GDM1 (cell line): Measurements from ENCODE around the gene LPP.
"Not testable (repeated sequence)": the region's sequence is repeated elsewhere in the genome, so short reads cannot be mapped to it uniquely, and the experiment has no call there.

Experiments used
- DNase-seq: peaks from one replicate; lab custom pipeline; 2025; lab: John Stamatoyannopoulos, UW

The LPP gene

DNA sequence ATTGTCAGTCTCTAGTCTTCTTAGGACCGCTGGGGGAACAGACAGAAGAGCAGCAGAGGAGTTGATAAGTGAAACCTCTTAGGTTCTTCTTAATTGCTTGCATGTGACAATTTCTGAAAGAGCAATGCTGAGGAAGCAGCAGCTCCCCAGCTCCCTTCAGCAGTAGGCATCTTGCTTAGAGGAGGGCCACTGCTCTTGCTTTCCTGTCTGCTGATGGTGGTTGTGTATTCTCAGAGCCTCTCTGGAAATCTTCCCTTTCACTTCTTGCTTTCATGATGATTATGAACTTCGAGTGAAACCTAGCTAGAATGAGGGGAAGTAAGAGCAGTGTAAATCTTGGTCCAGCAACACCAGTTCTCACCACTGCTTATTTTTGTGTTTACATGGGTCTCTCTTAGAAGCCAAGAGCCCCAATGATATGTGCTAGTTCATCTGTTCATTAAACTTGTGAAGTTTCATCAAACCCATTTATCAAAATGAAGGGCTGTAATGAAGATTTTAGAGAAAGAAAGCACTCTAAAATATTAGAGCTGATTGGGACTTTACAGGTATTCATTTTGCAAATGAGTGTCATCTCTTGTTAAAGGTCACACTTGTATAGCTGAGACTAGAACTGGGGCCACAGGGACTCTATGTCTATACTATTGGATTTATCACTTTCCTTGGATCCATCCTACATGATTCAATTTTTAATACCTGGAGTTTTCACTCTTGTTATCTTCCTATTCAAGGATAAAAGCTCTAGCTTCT is 246.7 kb downstream of the LPP start:
- DNase-seq: no peak

DNA sequence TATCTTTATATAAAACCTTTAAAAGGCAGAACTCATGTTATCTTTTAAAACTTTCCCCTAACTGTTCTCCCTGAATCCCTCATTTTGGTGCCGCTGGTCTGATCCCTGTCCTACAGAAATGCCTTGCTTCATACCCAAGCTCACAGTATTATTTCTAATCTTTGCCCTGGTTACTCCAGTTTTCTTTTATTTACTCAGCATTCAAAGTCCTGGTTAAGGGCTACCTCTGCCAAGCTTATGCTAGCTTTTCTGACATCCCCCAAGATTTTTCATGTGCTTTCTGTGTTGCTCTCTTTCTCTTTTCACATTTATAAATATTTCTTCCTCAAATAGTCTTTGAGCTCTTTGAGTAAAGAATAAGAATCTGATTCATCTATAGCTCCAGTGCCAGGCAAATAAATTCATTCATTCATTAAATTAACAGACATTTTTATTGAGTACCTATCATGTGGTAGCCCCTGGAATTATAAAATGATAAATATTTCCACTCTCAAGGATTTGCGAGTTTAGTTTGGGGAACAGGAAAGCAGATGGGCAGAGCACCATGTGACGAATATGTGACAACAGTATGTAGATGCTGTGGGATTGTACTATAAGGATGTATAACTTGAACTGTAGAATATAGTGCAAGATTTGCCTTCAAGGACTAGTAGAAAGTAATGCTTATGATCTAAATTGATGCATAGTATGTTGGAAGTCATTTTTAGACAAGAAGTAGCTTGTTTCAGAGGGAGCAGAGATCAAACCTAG is 247.5 kb downstream of the LPP start:
- DNase-seq: no peak

DNA sequence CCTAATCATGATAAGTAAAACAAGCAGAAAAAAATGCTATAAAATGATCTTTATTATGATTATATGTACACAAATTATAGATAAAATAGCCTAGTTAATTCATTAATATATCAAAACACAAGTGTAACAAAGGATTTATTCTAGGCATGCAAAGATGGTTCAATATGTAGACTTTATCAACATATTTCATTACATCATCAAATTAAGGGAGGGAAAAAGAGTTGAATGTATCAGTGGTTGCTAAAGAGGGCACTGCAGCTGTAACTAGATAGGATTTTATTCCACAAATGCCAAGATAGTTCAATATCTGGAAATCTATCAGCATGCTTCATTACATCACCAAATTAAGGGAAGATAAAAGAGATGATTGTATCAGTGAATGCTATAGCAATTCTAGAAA is 248.3 kb downstream of the LPP start:
- DNase-seq: no peak

DNA sequence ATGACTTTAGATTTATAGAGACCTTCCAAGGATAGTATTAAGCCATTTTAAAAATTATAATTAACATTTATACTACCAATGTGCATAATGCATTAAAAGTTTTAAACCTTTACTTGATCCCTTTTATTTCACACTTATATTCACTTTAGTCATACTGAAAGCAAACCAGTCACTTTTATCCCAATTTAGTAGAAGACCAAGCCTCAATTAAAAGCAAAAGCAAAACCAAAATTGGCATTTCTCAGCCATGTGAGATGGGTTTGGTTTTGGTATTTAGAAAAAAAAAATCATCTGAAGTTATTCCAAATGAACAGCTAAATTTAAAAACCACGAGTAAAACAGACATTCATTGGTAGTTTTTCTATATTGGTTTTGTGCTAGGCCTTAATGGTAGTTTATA is 249.4 kb downstream of the LPP start:
- DNase-seq: no peak

DNA sequence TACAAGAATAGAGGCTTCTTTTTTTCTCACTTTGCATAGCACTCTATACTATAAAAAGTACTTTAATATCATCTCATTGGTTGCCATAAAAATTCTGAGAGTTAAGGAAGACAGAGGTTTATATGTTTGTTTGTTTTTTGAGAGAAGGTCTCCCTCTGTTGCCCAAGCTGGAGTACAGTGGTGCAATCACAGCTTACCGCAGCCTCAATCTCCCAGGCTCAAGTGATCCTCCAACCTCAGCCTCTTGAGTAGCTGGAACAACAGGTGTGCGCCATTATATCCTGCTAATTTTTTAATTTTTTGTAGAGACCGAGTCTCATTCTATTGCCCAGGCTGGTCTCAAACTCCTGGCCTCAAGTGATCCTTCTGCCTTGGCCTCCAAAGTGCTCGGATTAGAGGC is 250.2 kb downstream of the LPP start:
- no peak for DNase-seq

DNA sequence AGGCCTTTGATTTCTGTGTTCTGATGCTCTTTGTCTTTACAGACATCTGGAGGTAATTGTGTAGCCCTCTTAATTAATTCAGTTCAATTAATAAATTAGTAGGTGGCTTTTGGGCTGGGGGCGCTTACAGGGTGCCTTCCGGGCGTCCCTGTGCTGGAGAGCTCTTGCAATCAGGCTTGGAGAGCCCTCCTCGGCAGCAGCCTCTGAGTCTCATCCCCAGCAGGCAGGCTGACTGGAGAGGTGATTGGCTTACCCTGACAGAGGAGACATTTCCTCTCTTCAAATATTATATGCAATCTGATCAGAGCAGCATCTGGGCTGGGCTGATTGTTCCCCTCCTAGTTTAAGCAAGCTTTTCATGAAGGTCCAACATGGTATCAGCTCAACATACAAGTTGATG is 250.7 kb downstream of the LPP start:
- DNase-seq: no peak

DNA sequence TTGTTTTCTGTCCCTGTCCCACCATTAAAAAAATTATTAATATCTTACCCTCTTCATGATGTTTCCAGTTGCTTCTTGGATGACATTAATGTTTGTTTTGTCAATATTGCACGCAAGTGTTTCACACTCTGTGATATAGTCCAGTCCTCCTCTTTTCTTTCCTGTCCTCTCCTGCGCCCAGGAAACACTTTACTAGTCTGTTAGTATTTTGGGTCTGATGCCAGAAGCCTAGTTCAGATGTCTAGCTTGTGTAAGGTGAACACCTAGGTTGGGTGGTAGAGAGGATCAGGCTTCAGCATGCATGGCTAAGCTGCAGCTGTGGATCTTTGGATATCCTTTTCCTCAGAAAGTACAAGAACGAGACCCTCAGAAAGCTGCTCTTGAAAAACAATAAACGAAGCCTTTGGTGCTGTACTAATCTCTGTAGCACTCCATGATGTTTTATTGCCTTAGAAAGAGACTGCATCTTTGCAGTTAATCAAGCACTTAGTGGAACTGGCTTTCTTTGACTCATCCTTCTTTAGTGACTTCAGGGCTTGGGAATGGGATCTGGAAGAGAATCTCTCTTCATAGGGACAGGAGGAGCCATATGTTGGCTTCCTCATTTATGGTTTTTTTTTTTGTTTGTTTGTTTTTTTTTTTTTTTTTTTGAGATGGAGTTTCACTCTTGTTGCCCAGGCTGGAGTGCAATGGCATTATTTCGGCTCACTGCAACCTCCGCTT is 253.4 kb downstream of the LPP start:
- no peak for DNase-seq

DNA sequence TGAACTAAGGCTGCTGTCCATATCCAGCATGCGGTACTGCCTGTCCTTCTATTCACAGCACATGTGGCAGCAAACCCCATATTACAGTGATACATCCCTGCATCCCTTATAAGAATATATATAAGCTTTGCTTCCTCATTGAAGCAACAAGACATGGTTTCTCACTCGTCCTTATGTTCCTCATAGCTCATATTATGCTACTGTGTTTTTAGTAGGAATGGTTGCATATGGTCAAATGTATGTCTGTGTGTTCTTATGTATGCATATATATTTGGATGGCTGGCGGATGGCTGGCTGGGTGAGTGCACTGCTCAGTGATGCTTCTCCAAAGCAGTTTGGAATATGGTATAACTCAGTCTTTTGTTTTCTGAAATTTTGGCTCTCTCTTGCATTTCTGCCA is 254.9 kb downstream of the LPP start:
- DNase-seq: no peak

DNA sequence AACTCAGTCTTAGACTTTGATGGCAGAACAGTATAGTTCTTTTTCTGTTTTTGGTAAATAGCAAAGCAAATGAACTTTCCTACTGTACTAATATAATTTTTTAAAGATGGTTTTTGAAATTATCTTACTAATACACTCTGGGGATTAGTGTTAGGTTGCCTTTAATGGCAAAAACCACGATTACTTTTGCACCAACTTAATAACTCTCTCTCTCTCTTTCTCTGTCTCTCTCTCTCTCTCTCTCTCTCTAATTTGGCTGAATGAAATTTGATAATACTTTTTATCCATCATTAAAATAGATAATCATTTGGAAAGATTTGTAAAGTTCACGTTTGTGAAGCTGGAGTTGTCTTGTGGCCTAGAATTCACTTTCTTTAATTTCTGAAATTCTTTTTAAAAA is 257.8 kb downstream of the LPP start:
- no peak for DNase-seq

DNA sequence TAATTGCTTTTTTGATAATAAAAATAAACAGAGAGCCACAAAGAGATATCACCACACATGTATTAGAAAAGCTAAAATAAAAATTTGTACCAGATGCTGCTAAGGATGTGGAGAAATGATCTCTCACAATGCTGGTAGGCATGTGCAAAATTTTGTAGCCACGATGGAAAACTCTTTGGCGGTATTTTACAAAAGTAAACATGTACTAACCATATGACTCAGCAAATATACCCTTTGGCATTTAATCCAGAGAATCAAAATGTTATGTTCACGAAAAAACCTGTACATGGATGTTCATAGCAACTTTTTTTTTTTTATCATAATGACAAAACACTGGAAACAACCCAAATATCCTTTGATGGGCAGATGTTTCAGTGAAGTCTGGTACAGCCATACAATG is 261.2 kb downstream of the LPP start:
- no peak for DNase-seq

DNA sequence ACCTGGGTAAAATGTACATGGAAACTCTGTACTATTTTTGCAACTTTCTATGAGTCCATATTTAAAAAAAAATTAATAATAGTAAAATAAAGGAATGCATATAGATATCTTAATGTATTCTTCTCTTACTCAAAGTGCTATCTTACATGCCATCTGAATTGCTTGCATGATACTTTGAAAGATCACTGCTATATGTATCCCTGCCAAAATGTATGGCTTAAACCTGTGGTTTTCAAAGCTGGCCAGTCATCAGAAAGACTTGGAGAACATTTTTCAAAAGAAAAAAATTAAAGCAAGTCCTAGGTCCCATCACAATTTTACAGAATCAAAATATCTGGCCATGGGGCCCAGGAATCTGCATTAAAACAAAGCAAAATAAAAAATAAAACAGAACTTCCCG is 262.1 kb downstream of the LPP start:
- DNase-seq: no peak

DNA sequence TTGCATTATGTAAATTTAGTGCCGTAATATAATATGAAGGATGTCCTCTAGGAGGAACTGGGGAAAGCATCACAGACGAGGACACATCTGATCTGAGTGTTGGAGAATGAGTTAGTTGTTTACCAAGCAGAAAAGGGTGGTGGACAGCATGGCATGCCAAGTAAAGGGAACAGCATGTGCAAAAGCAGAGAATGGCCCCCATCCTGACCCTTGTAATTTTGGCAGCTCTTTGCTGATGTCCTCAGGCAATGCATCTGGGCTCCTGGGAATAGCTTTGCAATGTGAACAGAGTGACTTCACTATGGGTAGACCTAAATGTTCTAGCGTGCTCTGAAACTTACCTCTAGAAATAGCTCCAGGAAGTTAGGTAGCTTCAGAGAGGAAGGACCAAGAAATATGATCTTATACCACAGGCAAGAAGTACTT is 263.3 kb downstream of the LPP start:
- no peak for DNase-seq

DNA sequence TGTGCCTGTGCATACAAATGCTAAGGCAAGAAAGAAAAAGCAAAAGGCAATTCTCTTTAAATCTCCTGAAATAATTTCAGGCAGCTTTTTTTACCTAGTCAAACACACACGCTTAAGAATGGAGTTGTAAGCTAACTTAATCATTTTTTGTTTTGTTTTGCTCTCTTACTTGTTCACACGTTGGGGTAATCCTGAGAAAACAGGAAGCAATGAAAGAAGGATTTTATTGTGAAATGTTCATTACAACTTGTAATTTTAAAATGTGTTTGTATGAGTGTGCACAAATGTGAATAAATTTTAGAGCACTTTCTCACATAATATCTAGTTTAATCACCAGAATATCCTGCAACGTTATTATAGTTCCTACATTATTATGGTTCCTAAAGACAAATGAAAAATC is 263.8 kb downstream of the LPP start:
- DNase-seq: no peak

DNA sequence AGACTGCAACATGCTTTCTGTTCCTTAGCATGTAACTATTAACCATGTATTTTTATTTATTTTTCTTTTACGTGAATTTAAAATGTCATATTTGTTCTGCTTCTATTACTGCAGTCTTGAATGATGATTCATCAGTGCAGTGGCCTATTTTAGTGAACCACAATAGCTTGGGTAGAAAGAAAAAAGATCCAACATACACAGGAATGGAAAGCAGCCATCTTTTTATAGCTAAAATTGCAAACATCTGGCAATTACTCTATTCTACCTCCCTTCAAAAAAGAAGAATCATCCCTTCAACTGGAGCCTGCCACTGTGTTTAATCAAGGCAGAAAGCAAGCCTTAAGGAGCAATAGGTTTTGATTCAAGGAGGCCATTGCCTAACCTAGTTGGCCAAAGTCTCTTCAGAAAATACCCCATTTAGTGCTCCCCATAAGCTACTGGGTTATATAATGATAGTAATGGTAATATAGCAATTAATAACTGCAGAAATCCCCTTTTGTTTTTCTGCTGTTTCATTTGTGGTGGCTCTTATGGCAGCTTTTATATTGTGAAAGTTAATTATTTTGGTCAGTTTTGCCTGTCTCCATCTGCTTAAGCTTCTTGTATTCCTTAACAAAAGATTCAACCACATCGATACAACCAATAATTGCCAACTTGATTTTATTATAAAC is 267.3 kb downstream of the LPP start:
- DNase-seq: no peak

DNA sequence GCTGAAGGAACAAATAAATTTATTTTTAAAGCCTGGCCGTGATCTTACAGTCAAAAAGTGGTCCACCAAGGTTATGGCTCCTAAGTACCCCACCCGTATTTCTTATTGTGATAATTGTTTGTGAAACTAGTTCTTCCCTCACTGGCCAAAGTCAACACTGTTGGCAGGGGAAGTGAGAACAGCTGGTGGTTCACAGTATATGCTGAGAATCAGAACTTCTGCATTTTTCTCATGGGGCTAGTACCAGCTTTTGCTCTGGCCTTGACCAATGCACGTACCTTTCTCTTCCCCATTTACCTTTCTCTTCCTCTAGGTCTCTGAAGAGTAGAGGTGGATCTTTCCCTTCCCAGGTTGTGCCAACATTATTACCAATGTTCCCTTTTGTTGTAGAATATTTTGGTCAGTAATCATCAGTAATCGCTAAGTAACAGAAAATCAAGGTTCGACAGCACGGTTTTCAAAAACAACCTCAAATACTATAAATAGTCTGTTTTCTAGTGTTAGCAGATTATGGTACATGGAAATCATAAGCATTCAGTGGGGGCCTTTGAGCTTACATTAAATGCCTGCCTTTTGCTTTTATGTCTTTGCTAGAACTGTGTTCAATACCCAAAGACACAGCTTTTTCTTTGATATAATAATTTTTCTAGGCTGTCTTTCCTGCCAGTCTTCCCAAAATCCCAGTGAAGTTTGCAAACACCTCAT is 268.0 kb downstream of the LPP start:
- no peak for DNase-seq

DNA sequence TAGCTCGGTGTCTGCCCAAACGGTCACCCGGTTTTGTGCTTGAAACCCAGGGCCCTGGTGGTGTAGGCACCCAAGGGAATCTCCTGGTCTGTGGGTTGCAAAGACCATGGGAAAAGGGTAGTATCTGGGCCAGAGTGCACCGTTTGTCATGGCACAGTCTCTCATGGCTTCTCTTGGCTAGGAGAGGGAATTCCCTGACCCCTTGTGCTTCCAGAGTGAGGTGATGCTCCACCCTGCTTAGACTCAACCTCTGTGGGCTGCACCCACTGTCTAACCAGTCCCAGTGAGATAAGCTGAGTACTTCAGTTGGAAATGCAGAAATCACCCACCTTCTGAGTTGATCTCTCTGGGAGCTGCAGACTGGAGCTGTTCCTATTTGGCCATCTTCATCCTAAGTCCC is 274.0 kb downstream of the LPP start:
- not testable (repeated sequence) for DNase-seq

DNA sequence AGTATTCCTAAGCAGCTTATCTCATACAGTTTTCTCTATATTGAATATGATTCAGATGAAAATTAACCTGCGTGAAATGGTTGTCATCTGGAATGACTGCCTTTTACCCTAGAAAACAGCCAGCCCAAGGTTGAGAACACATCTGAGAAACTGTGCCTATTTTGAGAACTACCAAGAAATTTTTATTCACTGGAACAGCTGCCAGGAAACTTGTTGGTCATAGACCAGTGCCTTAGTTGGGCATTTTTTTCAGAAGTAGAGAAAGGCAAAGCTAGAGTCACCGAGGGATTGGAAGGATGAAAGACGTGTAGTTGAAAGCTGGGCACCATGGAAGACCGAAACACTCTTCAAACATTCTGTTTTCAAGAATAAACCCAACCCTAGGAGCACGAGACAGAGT is 277.1 kb downstream of the LPP start:
- no peak for DNase-seq

DNA sequence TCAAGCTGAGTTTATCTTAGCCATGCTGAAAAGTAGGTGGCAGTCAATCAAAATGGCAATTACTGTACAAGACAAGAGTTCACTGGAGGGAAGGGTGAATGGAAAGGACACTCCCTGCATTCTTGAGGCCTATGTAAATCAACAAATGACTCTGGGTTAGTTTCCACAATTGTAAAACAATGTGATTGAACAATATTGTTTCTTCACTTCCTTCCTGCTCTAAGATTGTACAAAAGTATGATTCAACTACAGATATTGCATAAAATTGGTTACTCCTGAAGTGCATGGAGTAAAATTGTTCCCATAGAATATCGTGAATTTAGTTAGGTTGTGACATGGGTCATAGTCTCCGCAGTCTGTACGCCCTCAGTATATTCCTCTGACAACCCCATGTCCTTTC is 277.6 kb downstream of the LPP start:
- no peak for DNase-seq

DNA sequence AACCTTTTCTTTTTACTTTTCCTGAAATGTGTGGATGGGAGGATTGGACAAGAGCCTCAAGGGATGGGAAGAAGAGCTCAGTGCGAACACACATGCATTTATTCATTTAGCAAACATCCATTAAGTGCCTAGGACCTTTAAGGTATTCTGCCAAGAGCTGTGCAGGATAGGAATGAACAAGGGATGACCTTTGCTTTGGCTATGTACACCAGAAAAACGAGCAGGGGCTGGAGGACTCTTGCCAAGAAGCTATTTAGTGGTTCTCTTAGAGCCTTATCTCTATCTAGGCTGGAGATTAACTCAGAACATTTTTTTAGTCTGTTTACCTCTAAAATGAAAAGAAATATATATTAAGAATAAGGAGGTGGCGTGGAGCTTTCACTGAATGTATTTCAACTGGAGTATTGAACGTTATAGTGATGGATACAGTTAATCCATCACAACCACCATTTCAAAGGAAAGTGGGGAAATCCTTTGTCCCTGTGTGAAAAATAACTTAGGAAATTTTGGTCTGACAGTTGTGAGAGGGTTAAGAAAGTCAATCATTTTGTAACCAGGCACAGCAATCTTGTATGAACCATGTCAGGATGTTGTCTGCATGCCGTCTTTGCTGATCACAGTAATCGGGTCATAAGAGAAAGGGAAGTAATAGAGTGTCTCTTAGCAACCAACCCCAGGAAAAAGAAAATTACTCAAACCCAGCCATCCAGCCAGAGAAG is 279.0 kb downstream of the LPP start:
- DNase-seq: no peak

DNA sequence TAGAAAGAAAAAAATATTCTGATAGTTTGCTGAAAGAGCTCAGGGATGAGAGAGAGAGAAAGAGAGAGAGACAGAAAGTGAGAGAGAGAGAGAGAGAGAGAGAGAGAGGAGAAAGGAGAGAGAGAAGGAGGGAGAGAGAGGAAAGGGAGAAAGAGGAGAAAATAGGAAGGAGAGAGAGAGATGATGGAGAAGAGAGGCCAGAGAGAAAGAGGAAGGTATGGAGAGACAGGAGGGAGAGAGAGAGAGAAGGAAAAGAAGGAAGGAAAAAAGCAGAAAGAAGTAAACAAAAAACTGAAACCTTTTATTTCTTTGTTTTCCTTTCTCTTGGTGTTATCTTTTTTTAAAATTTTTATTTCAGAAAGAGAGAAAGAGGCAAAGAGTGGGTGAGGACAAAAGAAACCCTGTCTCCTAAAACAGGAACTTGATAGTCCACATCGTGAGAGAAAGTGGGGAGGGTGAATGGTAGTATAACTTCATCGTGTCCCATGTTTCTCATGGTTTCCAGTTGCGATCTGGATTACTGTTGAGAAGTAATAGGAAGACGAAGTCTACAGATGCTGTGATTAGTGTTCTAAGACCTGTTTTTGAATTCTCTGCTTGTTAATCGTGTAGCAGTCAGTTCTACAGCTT is 279.7 kb downstream of the LPP start:
- no peak for DNase-seq

DNA sequence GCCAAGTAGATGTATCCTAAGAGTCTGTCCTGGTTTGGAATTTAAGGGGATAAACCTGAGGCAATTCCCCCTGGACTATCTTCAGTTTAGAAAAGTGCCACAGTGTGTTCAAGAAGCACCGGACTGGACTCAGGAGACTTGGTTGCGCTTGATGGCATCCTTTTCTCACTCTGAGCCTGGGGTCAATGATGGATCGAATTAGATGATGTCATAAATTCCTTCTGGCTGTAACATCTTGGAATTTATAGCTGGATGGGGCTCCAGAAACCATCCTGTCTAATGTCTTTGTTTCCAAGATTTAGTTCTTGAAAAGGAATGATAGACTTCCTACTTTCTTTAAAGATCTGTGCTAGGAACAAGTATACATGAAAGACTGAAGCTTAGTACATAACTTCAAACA is 280.6 kb downstream of the LPP start:
- DNase-seq: no peak
